Measurements from ENCODE around the gene OPRM1.

GRCh38 chr6:154226461-154226860, 187.4 kb downstream of the OPRM1 start:
- TF ChIP-seq CTCF (IDR thresholded peaks at IDR 0.05; ENCODE audit: low read depth, low read length) = no peak
- TF ChIP-seq EZH2phosphoT487 (IDR thresholded peaks at IDR 0.05; ENCODE audit: low read depth) = no peak

Measured in OCI-LY3 (cell line).